Lung (tissue), 12 donors: Measurements from ENCODE around the gene SPR. TPM values are rescaled to one million over a fixed set of nuclear protein-coding genes. Genes with fewer than 3 reads are reported as not detected.

Experiments
- ATAC-seq: fragments of 200-7000 bp; cut with Tn5 transposase; one replicate; pipeline ENCODE4 v1.9.1; 2020; ENCODE audit warnings: moderate number of reproducible peaks; ENCODE audit not compliant: insufficient read depth, low FRiP score
- DNase-seq, 3 donors: peaks; one replicate each; pipeline ENCODE4 v3.0.0-alpha.2; 2013 to 2017
- H3K27ac ChIP-seq, 2 donors: one replicate each; pipeline ENCODE4 v1.5.1; 2013; ENCODE audit warnings: mild to moderate bottlenecking in 2 of 2, moderate library complexity in 2 of 2, control low read depth in 1 of 2, inconsistent platforms in 1 of 2, low read depth in 1 of 2, low read length in 1 of 2
- H3K27me3 ChIP-seq, 3 donors: one replicate each; pipeline ENCODE4 v1.5.1; 2013; ENCODE audit warnings: low read length in 2 of 3; ENCODE audit not compliant: control insufficient read depth in 3 of 3, insufficient read depth in 3 of 3
- H3K36me3 ChIP-seq, 4 donors: one replicate each; pipeline ENCODE4 v1.5.1; 2013; ENCODE audit warnings: low read length in 4 of 4, mild to moderate bottlenecking in 1 of 4, moderate library complexity in 1 of 4; ENCODE audit not compliant: control insufficient read depth in 4 of 4, insufficient read depth in 4 of 4
- H3K4me1 ChIP-seq, 5 donors: one replicate each; pipeline ENCODE4 v1.5.1; 2013; ENCODE audit warnings: low read length in 5 of 5, mild to moderate bottlenecking in 2 of 5, moderate library complexity in 1 of 5; ENCODE audit not compliant: control insufficient read depth in 5 of 5, insufficient read depth in 5 of 5
- H3K4me3 ChIP-seq: one replicate; pipeline ENCODE4 v1.5.1; 2013; ENCODE audit warnings: mild to moderate bottlenecking, control low read depth, moderate library complexity
- H3K9ac ChIP-seq, 2 donors: one replicate each; pipeline ENCODE4 v1.5.1; 2013; ENCODE audit warnings: low read length in 2 of 2, control low read depth in 1 of 2; ENCODE audit not compliant: insufficient read depth in 1 of 2
- H3K9me3 ChIP-seq, 4 donors: one replicate each; pipeline ENCODE4 v1.5.1; 2013; ENCODE audit warnings: low read length in 3 of 4, mild to moderate bottlenecking in 1 of 4, moderate library complexity in 1 of 4; ENCODE audit not compliant: control insufficient read depth in 4 of 4, insufficient read depth in 3 of 4
- CTCF ChIP-seq: IDR thresholded peaks from 2 replicates; pipeline ENCODE4 v1.5.1; 2012; ENCODE audit warnings: mild to moderate bottlenecking; ENCODE audit errors: control extremely low read depth, extremely low read depth
- WGBS, 2 donors: extraction: QIAGEN DNeasy Blood & Tissue Kit; methylation state at CpG; one replicate each; pipeline ENCODE4 v1.1.7; 2013; 5-methylcytosine and 5-hydroxymethylcytosine counted together
- polyA plus RNA-seq, 2 donors: library from polyadenylated mRNA; stranded (reverse); fragments of 200-250 nt; gene quantifications; one replicate each; pipeline ENCODE4 v1.2.1, GENCODE V29; 2013
- total RNA-seq, 2 donors: library from RNA; depleted of rRNA in 1 of 2; stranded (reverse); fragments of >200 nt in 1 of 2; gene quantifications; one replicate each; pipeline ENCODE4 v1.2.1, GENCODE V29; 2014 to 2021
- donor health status: control.
- donor health status: control.
- donor health status: Bipolar disorder and iron deficiency.
- donor health status: healthy.
- donor health status: DM: yes; HTN: yes; CAD: no.

The SPR gene
- total and polyA plus RNA-seq, 4 donors = 11.1 to 38.0 (median 31.9) TPM

GRCh38 chr2:72843301-72843700, 43.9 kb upstream of the SPR start:
- no peak for ATAC-seq
- H3K4me1 ChIP-seq = no peaks in the 10 kb centered on the region
- 67 to 68% methylated on average over 2 of the region's 2 CpGs for WGBS, 2 donors
- no peak overlapping the region for H3K4me3 ChIP-seq
- no peak for DNase-seq
- no peak overlapping the region for H3K9ac ChIP-seq
- no peaks in the 10 kb centered on the region for H3K36me3 ChIP-seq
- H3K27me3 ChIP-seq = peaks cover 0 to 4% (median 0%) of the 10 kb centered on the region in 3 donors
- H3K27ac ChIP-seq = no peak overlapping the region
- H3K9me3 ChIP-seq = no peaks in the 10 kb centered on the region
- TF ChIP-seq CTCF = no peak

- peak in 2 of 3 donors; percentile 19 to 21 for DNase-seq
- Histone ChIP-seq H3K27me3 (peaks cover 0 to 4% (median 0%) of the 10 kb centered on the region in 3 donors), H3K9me3 (peaks cover 0 to 1% (median 0%) of the 10 kb centered on the region in 4 donors), H3K9ac (no peak overlapping the region), H3K4me1 (no peaks in the 10 kb centered on the region), H3K36me3 (no peaks in the 10 kb centered on the region), H3K27ac (no peak overlapping the region), H3K4me3 (no peak overlapping the region)
- TF ChIP-seq CTCF = no peak
- ATAC-seq = no peak
- WGBS, 2 donors = 67 to 85% methylated on average over 6 of the region's 6 CpGs
Observed at GRCh38 chr2:72846171-72847095, 40.8 kb upstream of the SPR start.

- WGBS, 2 donors = 65 to 66% methylated on average over 3 of the region's 3 CpGs
Observed at GRCh38 chr2:72847534-72848315, 39.5 kb upstream of the SPR start.

More at GRCh38 chr2:72847534-72848315, 39.5 kb upstream of the SPR start:
- H3K4me1 ChIP-seq = no peaks in the 10 kb centered on the region
- H3K36me3 ChIP-seq = no peaks in the 10 kb centered on the region
- DNase-seq (no peak), ATAC-seq (no peak)
- H3K9me3 ChIP-seq = peaks cover 0 to 1% (median 0%) of the 10 kb centered on the region in 4 donors
- no peaks in the 10 kb centered on the region for H3K27me3 ChIP-seq
- H3K9ac ChIP-seq = no peak overlapping the region
- TF ChIP-seq CTCF = no peak
- no peak overlapping the region for H3K4me3 ChIP-seq
- no peak overlapping the region for H3K27ac ChIP-seq
